HK-2 (cell line): Measurements from ENCODE around the gene RPGRIP1.
A peak's percentile ranks its signal among the peaks of the same experiment; 100 is the strongest.
"Not testable (repeated sequence)": the region's sequence is repeated elsewhere in the genome, so short reads cannot be mapped to it uniquely, and the experiment has no call there.

Experiments
- DNase-seq: peaks from one replicate; pipeline ENCODE4 v3.0.0-alpha.2; 2018; ENCODE audit not compliant: unreplicated experiment

The RPGRIP1 gene

GRCh38 chr14:21302013-21302835 lies 22.3 kb downstream of the RPGRIP1 start:
- no peak for DNase-seq

- DNase-seq, result not testable (repeated sequence)
Observed at GRCh38 chr14:21302836-21303140, 22.9 kb downstream of the RPGRIP1 start.

- DNase-seq, result no peak
Observed at GRCh38 chr14:21307637-21308036, 27.8 kb downstream of the RPGRIP1 start.

- DNase-seq, result no peak
Observed at GRCh38 chr14:21308132-21308478, 28.2 kb downstream of the RPGRIP1 start.

- peak; percentile 7 for DNase-seq
Observed at GRCh38 chr14:21308479-21309237, 28.8 kb downstream of the RPGRIP1 start.

GRCh38 chr14:21309238-21309636 lies 29.4 kb downstream of the RPGRIP1 start:
- no peak for DNase-seq

GRCh38 chr14:21309956-21310355 lies 30.1 kb downstream of the RPGRIP1 start:
- DNase-seq, result no peak

GRCh38 chr14:21311614-21312013 lies 31.7 kb downstream of the RPGRIP1 start:
- no peak for DNase-seq

GRCh38 chr14:21313512-21313911 lies 33.6 kb downstream of the RPGRIP1 start:
- no peak for DNase-seq

- no peak for DNase-seq
Observed at GRCh38 chr14:21317398-21317797, 37.5 kb downstream of the RPGRIP1 start.

GRCh38 chr14:21320913-21321312 lies 41.0 kb downstream of the RPGRIP1 start:
- DNase-seq, result no peak

- DNase-seq, result no peak
Observed at GRCh38 chr14:21322716-21323115, 42.8 kb downstream of the RPGRIP1 start.

GRCh38 chr14:21326972-21327371 lies 47.1 kb downstream of the RPGRIP1 start:
- no peak for DNase-seq
